NCI-H748 treated with DMSO at 0.1 percent for 48 hours (cell line): ENCODE data around the gene DNAH12.
"Not testable (repeated sequence)": the region's sequence is repeated elsewhere in the genome, so short reads cannot be mapped to it uniquely, and the experiment has no call there.

ENCODE experiments used
- DNase-seq: peaks from one replicate; lab custom pipeline; 2025; lab: John Stamatoyannopoulos, UW

DNAH12 gene

DNA sequence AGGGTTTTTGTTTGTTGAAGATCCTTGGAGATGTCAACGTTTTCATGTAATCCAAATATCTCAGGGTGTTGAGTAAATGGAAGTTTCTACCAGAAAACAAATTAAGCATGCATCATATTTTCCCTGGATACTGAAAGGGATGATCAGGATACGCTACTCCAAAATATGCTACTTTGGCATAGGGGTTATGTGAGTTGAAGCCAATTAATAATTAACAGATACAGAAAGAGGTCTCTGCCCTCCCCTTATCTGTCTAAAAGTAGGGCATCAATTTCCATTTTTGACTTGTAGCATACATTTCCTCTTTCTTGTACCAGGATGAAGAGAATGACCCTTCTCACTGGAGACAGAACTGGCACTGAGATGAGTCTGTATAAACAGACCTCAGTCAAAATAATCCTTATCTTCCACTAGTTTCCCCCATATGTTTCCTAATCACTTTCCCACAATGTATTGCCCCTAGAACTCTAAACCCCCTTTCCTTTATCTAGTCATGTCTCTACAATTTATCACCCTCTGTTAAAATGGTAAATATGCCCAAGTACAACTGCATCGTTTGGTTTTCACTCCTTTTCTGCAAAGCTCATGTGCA lies 234.3 kb downstream of the DNAH12 start:
- no peak for DNase-seq

DNA sequence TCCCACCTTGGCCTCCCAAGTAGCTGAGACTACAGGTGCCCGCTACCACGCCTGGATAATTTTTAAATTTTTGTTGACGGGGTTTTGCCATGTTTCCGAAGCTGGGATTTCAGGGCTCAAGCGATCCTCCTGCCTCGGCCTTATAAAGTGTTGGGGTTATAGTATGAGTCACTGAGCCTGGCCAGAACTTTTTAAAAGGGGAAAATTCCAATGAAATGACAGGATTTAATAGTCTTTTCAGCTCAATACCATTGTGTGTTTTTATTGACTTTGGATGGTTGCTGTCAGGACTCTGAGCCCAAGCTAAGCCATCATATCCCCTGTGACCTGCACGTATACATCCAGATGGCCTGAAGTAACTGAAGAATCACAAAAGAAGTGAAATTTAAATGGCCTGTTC lies 240.6 kb downstream of the DNAH12 start:
- DNase-seq, result not testable (repeated sequence)

DNA sequence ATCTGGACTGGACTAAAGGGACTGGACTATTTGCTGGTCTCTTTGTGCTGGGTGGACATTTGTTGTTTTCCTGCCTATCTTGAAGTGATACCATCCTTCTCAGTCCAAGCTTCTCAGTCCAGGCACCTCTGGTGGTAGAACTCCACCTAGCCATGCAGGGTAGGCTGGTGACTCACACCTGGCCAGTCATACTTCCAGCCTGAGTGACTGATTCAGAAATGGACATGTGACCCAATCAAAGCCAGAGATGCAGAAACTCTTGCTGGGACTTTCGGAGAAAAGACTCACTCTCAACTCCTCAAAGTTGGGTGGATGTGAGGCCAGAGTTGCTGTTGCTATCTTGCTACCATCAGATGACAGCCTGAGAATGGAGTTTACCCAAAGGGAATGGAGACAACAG lies 246.1 kb downstream of the DNAH12 start:
- no peak for DNase-seq

DNA sequence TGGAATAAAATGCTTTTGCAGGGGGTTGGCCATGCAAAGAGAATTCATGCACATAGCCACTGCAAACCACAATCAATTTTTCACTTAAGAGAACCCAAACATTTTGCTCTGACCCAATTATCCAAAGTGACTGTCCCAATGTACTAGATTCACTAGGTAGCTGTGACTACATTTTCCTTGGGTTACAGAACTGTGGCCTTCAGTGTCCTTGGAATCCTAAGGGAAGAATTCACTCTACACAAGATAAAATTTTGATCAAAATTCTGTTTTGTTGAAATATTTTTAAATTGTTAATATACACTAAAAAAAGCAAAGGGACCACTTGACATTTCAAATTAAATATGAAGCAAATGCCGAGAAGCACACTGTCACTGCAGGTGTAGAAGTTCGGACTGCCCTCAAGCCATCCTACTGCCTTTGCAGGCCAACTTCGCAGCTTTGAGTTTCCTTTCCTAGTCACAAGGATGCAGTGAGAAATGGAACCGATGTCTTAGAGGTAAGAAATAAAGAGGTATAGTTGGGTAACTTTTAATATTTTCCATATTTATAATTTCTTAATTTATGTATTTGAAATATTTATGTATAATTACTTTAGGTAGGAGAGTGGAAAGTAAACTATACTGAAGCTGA lies 251.1 kb downstream of the DNAH12 start:
- DNase-seq, result no peak

DNA sequence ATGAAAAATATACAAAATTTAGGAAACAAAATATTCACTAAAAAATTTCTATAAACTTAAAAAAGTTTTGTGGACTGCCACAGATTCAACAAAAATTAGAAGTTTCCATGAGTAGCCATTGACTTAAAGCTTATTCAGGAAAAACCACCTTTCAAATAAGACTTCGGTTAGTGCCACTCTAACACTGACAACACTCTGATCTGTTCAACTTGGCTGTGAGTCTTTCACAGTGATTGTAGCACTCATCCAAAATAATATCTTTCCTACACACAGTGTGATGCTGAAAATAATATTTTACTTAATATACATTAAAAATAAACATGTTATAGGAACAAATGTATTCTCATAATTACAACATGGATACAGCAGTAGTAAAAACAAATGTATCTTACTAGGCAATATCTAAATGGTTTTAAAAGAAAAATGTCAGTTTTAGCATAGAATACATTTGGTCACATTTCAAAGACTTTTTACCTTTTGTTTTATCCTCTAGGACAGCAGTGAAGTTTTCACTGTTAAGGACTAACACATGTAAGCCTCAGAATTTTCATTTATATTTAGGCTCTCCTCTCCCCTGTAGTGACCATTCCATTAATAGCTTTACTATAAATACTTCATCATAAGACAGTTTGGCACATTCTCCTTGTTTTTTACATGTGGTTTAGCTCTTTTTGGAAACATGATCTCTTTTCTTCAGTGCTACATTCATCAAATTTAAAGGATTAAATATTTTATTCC lies 251.8 kb downstream of the DNAH12 start, which contains the start of gene ASB14:
Gene ASB14 (minus strand): TSS at position 527 of the 738 bp plus-strand sequence. CDS start 652 bp downstream, outside the sequence.
- DNase-seq, result no peak

DNA sequence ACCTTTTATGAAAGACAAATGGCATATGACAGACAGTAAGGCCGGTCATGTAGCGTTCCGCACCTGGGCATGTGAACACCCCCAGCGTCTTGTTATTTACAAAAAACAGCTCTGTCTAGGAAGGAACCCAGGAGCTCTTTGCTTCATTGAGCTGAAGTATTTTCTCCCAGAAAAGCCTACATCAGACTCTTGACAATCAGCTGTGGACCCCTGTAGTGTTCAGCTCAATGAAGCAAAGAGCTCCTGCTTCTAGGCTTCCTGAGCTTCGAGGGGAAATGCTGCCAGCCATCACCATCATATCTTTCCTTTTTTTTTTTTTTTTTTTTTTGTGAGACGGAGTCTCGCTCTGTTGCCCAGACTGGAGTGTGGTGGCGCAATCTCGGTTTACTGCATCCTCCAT lies 255.7 kb downstream of the DNAH12 start:
- no peak for DNase-seq

DNA sequence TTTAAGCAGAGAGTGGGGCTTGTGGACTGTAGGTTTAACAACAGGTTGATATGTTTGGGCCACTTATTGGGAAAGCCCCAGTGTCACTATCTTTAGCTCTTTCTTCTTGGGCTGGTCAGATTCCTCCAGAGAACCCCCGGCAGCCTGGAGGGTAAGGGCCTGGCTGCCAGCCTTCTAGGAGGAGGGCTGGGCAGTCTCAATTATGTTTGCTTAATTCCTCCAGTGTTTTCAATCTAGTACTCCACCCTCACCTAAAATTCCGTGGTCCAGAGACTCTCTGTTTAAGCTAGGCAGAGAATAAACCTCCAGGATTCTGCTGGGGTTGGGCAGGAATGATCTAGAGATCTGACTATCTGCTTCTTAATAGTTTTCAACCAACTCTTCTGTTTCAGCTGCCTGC lies 256.9 kb downstream of the DNAH12 start:
- no peak for DNase-seq

DNA sequence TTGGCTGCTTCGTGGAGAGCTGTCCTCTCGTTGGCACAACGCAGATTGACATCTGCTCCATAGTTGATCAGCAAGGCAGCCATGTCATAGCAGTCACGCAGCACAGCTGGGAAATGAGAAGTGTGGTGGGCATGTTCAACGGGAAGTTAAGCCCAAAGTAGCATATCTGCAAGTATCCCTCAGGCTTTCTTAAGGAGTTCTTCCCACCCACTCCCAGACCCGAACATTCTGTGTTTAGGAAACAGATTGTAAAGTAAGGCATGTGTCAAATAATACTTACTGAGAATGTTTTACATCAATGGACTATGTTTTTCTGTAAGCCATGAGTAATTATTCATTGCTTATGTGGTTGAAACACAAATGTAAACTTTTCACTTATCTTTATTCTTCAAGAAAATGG lies 260.8 kb downstream of the DNAH12 start:
- no peak for DNase-seq

DNA sequence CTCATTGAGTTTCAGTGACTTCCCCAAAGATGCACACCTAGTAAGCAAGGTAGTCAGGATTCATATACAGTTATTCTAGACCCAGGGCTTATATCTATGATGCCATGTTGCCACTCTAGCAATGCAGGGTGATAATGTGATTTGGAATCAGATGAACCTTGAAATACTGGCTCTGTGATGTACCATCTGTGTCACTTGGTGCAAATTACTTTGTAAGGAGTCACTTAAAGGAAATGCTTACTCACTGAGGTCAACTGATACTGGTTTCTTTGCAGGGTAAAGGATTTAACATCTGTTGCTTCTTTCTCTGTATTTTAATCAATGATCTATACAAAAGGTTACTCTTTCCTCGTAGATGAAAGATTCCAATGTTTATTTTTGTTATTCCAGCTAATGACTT lies 262.4 kb downstream of the DNAH12 start:
- DNase-seq, result no peak

DNA sequence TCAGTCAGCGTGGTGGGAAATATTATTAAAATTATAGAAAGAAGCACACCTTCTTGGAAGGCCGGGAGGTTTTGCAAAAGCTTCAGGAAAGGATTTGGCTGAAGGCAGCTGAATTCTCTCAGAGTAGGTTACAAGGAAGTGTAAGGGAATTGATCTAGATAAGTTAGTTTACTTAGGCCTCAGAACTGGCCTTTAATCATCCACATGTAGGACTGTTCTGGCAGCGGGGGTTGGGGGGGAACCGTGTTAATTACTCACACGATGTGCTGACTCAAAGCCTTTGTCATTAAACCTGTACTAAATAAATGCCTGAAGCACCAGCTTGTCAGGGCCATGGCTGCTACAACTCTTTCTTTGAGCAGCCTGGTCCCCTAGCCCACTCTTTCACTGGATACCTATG lies 264.5 kb downstream of the DNAH12 start:
- no peak for DNase-seq

DNA sequence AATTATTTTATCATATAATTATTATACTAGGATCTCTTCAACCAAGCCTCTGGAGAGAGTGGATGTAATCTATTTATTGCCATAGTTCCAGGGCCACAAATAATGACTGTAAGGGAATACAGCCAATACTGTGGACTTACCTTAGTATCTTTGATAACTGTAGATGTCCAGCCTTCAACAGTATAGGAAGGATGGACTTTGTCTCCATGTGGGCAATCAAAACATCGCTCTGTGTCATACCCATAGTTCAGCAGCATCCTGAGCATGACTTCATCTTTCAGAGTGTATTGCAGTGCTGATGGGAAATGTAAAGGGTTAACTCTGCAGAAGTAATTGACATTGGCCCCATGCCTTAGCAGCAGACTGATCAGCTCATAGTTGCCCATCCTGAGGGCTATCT lies 265.9 kb downstream of the DNAH12 start:
- no peak for DNase-seq

DNA sequence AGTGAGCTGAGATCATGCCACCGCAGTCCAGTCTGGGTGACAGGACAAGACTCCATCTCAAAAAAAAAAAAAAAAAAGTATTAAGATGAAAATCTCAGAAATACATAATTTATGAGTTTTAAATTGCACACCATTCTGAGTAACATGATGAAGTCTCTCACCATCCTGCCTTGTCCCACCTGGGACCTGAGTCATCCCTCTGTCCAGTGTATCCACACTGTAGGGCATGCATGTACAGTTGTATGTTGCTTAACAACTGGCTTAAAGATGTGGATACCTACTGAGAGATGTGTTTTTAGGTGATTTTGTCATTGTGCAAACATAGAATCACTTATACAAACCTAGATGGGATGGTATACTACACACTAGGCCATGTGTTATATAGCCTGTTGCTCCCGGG lies 268.8 kb downstream of the DNAH12 start:
- no peak for DNase-seq

DNA sequence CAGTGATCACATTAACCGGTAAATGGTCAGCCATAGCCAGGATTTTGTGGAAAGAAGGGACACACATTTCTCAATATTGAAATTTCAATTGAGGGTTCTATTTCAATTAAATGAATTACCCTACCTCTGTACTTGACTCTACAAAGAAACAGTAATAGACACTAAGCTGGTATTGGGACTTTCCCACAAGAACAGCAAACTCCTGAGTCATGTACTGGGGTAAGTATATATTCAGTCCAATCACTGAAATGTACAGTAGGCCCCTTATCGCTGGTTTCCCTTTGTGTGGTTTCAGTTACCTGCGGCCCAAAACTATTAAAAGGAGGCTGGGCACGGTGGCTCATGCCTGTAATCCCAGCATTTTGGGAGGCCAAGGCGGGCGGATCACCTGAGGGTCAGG lies 269.3 kb downstream of the DNAH12 start:
- no peak for DNase-seq

DNA sequence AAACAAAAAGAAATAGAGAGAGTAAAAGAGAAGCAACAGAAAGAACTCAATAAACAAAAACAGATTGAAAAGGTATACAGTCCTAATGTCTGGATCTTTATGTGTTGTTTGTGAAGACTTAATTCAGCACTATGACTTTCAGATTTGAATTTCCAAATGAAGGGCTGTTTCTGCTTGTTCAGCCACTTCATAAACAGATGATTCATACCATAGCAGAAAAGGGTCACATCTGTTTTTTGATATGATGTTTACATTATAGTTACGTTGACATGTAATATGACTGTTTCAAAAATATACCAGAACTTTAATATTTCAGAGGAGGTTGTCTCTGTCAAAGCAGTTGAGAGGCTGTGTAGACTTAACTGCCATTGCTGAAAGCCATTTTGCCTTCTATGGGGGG lies 275.7 kb downstream of the DNAH12 start:
- DNase-seq, result no peak

DNA sequence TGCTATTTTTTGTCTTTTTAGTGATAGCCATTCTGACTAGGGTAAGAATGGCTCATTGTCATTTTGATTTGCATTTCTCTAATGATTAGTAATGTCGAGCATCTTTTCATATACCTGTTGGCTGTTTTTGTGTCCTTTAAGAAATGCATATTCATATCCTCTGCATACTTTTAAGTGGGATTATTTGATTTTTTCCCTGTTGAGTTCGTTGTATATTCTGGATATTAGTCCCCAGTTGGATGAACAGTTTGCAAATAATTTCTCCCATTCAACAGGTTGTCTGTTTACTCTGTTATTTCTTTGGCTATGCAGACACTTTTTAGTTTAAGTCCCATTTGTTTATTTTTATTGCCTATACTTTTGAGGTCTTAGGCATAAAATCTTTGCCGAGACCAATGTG lies 282.2 kb downstream of the DNAH12 start:
- DNase-seq, result no peak

DNA sequence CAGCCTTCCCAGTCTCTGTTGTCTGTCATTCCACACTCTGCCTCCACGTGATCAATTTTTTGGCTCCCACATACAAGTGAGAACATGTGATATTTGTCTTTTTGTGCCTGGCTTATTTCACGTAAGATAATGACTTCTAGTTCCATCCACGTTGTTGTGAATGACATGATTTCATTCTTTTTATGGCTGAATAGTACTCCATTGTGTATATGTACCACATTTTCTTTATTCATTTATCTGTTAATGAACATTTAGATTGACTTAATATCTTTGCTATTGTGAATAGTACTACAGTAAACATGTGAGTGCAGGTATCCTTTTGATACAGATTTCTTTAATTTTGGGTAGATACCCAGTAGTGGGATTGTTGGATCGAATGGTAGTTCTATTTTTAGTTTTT lies 283.0 kb downstream of the DNAH12 start:
- DNase-seq, result no peak

DNA sequence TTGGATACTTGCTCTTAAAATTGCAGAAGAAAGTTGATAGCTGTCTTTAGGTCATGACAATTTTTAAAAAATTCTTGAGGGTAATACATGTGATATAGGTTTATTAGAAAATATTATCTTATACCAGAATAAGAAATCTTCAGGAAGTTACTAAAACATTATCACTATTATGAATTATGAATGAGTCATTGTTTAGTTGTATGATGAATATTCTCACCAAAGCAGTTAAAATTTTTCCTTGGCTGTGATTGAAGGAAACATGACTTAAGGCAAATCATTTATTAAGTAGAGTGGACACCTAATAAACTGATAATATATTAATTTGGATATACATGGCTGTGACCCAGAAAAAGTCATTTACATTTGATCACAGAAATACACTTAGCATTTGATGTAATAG lies 286.5 kb downstream of the DNAH12 start:
- DNase-seq, result no peak

DNA sequence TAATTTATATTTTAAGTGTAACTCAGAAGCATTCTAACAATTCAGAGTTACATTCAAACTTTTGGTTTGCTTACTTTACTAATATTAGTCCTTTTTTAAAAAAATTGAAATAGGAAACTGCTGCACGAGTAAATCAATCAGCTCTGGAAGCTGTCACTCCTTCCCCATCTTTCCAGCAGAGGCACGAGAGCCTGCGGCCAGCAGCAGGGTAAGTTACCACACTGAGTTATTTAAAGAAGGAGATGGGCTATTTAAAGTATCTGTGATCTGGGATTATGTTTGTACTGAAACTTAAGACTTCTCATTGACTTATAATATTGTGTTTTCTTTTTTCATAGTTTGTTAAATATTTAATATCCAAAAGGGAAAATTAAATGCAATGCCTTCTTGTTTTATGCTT lies 287.3 kb downstream of the DNAH12 start:
- DNase-seq, result no peak

DNA sequence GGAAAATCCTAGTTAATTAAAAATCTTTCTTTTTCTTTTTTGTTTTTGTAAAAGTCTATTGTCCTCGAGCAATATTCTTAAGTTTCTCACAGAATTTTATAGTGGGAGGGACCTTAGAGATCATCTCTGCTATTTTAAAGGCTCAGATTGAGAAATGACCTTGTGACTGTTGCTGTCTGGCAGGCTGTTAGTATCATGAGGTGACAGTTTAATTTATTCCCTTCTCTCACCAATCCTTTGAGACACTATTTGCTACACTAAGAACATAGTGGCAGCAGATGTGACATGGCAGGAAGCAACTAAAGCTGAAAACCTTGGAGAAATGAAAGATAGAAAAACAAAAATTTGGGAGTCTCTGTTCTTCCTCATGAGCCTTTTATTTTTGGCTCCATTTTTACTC lies 291.7 kb downstream of the DNAH12 start:
- no peak for DNase-seq

DNA sequence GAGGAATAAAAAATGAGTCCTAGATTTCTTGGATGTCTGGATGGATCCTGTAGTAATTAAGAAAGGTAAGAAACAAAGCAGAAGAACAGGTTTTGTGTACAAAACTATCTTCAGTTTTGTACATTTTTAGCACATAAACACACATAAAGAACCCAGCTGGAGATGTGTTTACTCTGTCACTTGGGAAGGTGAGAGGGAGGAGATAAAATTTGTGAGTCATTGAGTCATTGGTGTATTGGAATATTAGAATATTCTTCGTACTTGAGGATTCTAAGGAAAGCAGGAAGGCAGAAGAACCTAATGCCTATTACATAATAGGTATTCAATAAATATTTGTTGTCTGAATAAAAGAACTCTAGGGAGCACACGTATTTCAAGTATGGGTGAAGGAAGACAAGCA lies 299.2 kb downstream of the DNAH12 start:
- DNase-seq, result no peak
